ENCODE data around the gene ATG2B.

DNA sequence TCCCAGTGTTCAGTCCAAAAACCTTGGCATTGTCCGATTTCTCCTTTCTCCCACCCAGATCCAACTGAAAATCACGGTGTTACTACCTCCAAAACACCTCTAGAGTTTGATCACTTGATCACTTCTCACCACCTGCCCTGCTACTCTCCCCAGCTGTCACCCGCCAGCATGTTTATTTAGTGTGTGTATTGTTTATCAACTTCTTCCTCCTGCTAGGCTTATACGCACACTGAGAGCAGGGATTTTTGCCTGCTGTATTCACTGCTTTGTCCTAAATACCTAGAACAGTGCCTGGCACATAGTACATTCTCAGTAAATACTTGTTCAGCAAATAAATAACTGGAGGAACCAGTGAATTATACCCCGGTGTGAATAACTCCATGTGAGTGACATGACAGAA is 102.1 kb downstream of the ATG2B start:
- TF ChIP-seq, protein P1, sequence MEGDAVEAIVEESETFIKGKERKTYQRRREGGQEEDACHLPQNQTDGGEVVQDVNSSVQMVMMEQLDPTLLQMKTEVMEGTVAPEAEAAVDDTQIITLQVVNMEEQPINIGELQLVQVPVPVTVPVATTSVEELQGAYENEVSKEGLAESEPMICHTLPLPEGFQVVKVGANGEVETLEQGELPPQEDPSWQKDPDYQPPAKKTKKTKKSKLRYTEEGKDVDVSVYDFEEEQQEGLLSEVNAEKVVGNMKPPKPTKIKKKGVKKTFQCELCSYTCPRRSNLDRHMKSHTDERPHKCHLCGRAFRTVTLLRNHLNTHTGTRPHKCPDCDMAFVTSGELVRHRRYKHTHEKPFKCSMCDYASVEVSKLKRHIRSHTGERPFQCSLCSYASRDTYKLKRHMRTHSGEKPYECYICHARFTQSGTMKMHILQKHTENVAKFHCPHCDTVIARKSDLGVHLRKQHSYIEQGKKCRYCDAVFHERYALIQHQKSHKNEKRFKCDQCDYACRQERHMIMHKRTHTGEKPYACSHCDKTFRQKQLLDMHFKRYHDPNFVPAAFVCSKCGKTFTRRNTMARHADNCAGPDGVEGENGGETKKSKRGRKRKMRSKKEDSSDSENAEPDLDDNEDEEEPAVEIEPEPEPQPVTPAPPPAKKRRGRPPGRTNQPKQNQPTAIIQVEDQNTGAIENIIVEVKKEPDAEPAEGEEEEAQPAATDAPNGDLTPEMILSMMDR (IDR thresholded peaks at IDR 0.05; ENCODE audit: poor library complexity), result no peak
- no peak for TF ChIP-seq EZH2 (IDR thresholded peaks at IDR 0.05; ENCODE audit: borderline replicate concordance)

Measured in hepatocyte (in vitro differentiated cells).